SK-N-SH treated with all-trans-retinoic acid at 6 μM for 48 hours (cell line): Measurements from ENCODE around the gene TMEM132D.

Experiments used
- RARB ChIP-seq: fragments of 250-450 bp; sonication (Bioruptor Pico); IDR thresholded peaks from 2 replicates; pipeline ENCODE4 v1.8.0; 2021; ENCODE audit warnings: mild to moderate bottlenecking, moderate library complexity
- SNAI2 ChIP-seq: fragments of 250-450 bp; sonication (Bioruptor Pico); IDR thresholded peaks from 2 replicates; pipeline ENCODE4 v1.5.0; 2020; ENCODE audit warnings: mild to moderate bottlenecking, moderate library complexity
- ZNF8 ChIP-seq: fragments of 450-650 bp; formaldehyde crosslinking; IDR thresholded peaks from 2 replicates; pipeline ENCODE4 v1.5.0; 2020; ENCODE audit warnings: mild to moderate bottlenecking, moderate library complexity
- TF ChIP-seq, protein P1 (sequence below): fragments of 250-450 bp; sonication (Bioruptor Pico); IDR thresholded peaks from 2 replicates; pipeline ENCODE4 v1.5.0; 2020; ENCODE audit warnings: mild to moderate bottlenecking, moderate library complexity
- TF ChIP-seq, protein P2 (sequence below): fragments of 250-450 bp; sonication (Bioruptor Pico); IDR thresholded peaks from 2 replicates; pipeline ENCODE4 v1.8.0; 2020; ENCODE audit warnings: mild to moderate bottlenecking, moderate library complexity, borderline replicate concordance

DNA sequence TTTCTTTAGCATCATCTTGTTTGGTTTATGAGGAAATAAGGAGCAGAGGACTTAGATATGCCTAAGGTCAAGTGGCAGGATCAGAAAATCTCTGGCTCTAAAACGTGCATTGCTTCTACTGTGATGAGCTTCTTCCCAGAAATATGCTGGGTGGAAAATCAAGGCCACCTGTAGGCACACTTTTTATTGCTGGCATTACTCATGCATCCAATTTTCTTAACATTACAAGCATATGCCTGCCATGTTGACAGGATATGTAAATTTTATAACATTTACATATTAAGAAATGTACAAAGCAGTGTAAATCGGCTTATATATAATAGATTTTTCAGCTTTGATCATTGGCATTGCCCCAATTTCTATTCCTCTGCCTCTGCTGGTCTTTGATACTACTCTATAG, 409.6 kb downstream of the TMEM132D start:
- TF ChIP-seq RARB (CRISPR knock-in tag) (no peak), SNAI2 (CRISPR knock-in tag) (no peak), ZNF8 (CRISPR knock-in tag) (no peak)
- TF ChIP-seq, protein P1, sequence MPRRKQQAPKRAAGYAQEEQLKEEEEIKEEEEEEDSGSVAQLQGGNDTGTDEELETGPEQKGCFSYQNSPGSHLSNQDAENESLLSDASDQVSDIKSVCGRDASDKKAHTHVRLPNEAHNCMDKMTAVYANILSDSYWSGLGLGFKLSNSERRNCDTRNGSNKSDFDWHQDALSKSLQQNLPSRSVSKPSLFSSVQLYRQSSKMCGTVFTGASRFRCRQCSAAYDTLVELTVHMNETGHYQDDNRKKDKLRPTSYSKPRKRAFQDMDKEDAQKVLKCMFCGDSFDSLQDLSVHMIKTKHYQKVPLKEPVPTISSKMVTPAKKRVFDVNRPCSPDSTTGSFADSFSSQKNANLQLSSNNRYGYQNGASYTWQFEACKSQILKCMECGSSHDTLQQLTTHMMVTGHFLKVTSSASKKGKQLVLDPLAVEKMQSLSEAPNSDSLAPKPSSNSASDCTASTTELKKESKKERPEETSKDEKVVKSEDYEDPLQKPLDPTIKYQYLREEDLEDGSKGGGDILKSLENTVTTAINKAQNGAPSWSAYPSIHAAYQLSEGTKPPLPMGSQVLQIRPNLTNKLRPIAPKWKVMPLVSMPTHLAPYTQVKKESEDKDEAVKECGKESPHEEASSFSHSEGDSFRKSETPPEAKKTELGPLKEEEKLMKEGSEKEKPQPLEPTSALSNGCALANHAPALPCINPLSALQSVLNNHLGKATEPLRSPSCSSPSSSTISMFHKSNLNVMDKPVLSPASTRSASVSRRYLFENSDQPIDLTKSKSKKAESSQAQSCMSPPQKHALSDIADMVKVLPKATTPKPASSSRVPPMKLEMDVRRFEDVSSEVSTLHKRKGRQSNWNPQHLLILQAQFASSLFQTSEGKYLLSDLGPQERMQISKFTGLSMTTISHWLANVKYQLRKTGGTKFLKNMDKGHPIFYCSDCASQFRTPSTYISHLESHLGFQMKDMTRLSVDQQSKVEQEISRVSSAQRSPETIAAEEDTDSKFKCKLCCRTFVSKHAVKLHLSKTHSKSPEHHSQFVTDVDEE = no peak
- TF ChIP-seq, protein P2, sequence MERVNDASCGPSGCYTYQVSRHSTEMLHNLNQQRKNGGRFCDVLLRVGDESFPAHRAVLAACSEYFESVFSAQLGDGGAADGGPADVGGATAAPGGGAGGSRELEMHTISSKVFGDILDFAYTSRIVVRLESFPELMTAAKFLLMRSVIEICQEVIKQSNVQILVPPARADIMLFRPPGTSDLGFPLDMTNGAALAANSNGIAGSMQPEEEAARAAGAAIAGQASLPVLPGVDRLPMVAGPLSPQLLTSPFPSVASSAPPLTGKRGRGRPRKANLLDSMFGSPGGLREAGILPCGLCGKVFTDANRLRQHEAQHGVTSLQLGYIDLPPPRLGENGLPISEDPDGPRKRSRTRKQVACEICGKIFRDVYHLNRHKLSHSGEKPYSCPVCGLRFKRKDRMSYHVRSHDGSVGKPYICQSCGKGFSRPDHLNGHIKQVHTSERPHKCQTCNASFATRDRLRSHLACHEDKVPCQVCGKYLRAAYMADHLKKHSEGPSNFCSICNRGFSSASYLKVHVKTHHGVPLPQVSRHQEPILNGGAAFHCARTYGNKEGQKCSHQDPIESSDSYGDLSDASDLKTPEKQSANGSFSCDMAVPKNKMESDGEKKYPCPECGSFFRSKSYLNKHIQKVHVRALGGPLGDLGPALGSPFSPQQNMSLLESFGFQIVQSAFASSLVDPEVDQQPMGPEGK (CRISPR knock-in tag) = no peak
